Naive thymus-derived CD4-positive, alpha-beta T cell (primary cell): ENCODE results near the gene NUTM2F. TPM values are rescaled to one million over a fixed set of nuclear protein-coding genes. Genes with fewer than 3 reads are reported as not detected.
A peak's percentile ranks its signal among the peaks of the same experiment; 100 is the strongest.
"Not testable (repeated sequence)": the region's sequence is repeated elsewhere in the genome, so short reads cannot be mapped to it uniquely, and the experiment has no call there.

Source experiments
- ATAC-seq: fragments of 150-1000 bp; cut with Tn5 transposase; 2 replicates; pipeline ENCODE4 v1.10.0; 2021; ENCODE audit warnings: mild to moderate bottlenecking, moderate library complexity
- CTCF ChIA-PET: fragments of 350-600 bp; sonication (Branson Sonifier 250); formaldehyde crosslinking; loops from one replicate; lab custom pipeline; 2021; ENCODE audit warnings: antibody characterized with exemption; lab: Charles Lee
- POLR2A ChIA-PET: fragments of 350-600 bp; sonication (Branson Sonifier 250); formaldehyde crosslinking; loops from one replicate; lab custom pipeline; 2021; ENCODE audit warnings: antibody characterized with exemption, inconsistent platforms; lab: Charles Lee
- DNase-seq, 9 donors: peaks; one replicate each; pipeline versions ENCODE4 v3.0.0 to v3.0.0-alpha.2; 2020 to 2022; ENCODE audit warnings: mixed read lengths in 1 of 9
- H3K27ac ChIP-seq: one replicate; pipeline ENCODE4 v1.7.0; 2013; ENCODE audit warnings: mild to moderate bottlenecking, low read depth, low read length, moderate library complexity
- H3K27me3 ChIP-seq, 2 donors: one replicate each; pipeline ENCODE4 v1.7.0; 2013; ENCODE audit warnings: low read length in 2 of 2, mild to moderate bottlenecking in 2 of 2, moderate library complexity in 2 of 2; ENCODE audit not compliant: control insufficient read depth in 2 of 2, insufficient read depth in 2 of 2
- H3K36me3 ChIP-seq, 3 experiments: 1 replicate in 2 of 3; 2 replicates in 1 of 3; pipeline ENCODE4 v1.7.0; 2013; ENCODE audit warnings: low read length in 3 of 3, mild to moderate bottlenecking in 3 of 3, moderate library complexity in 1 of 3; ENCODE audit not compliant: insufficient read depth in 3 of 3, control insufficient read depth in 2 of 3
- H3K4me1 ChIP-seq, 2 donors: one replicate each; pipeline ENCODE4 v1.7.0; 2013; ENCODE audit warnings: low read length in 2 of 2, mild to moderate bottlenecking in 2 of 2, moderate library complexity in 1 of 2; ENCODE audit not compliant: control insufficient read depth in 2 of 2, insufficient read depth in 2 of 2
- H3K4me3 ChIP-seq: 2 replicates; pipeline ENCODE4 v1.7.0; 2013; ENCODE audit warnings: mild to moderate bottlenecking, low read length
- H3K9me3 ChIP-seq, 3 experiments: 1 replicate in 2 of 3; 2 replicates in 1 of 3; pipeline ENCODE4 v1.7.0; 2013; ENCODE audit warnings: low read length in 3 of 3; ENCODE audit not compliant: control insufficient read depth in 2 of 3
- H3K27ac Mint-ChIP-seq, 9 donors: one replicate each; pipeline ENCODE4 v1.8.0; 2020 to 2022; ENCODE audit warnings: mixed read lengths in 9 of 9, mild to moderate bottlenecking in 8 of 9, moderate library complexity in 5 of 9, inconsistent platforms in 2 of 9
- H3K27me3 Mint-ChIP-seq, 5 donors: one replicate each; pipeline ENCODE4 v1.8.0; 2021 to 2022; ENCODE audit warnings: mixed read lengths in 5 of 5, mild to moderate bottlenecking in 1 of 5
- H3K36me3 Mint-ChIP-seq, 5 donors: one replicate each; pipeline ENCODE4 v1.8.0; 2020 to 2022; ENCODE audit warnings: mixed read lengths in 5 of 5, mild to moderate bottlenecking in 3 of 5, inconsistent platforms in 1 of 5
- H3K4me1 Mint-ChIP-seq, 7 donors: one replicate each; pipeline ENCODE4 v1.8.0; 2020 to 2022; ENCODE audit warnings: mixed read lengths in 7 of 7, mild to moderate bottlenecking in 3 of 7, inconsistent platforms in 1 of 7
- H3K4me3 Mint-ChIP-seq, 10 donors: one replicate each; pipeline ENCODE4 v1.8.0; 2020 to 2022; ENCODE audit warnings: mild to moderate bottlenecking in 10 of 10, mixed read lengths in 10 of 10, moderate library complexity in 6 of 10, inconsistent platforms in 2 of 10
- H3K9me3 Mint-ChIP-seq, 11 donors: one replicate each; pipeline ENCODE4 v1.8.0; 2020 to 2022; ENCODE audit warnings: mixed read lengths in 11 of 11, mild to moderate bottlenecking in 4 of 11, inconsistent platforms in 1 of 11, moderate library complexity in 1 of 11
- intact Hi-C, 2 donors: fragments of 100-400 bp; cut with micrococcal nuclease; formaldehyde crosslinking; loops; one replicate each; pipeline ENCODE4 v1.15.1; 2023
- polyA plus RNA-seq, 2 donors: library from polyadenylated mRNA; unstranded; fragments of 300-500 nt; fragmentation: Illumina TruSeq; gene quantifications; one replicate each; pipeline ENCODE4 v1.2.3, GENCODE V29; 2021
- total RNA-seq, 6 experiments: library from RNA in 5 of 6; stranded (reverse) in 5 of 6; gene quantifications; 1 replicate in 5 of 6; 2 replicates in 1 of 6; pipeline ENCODE4 v1.2.3 and lab custom pipeline; 2021 to 2026

Gene NUTM2F, protein sequence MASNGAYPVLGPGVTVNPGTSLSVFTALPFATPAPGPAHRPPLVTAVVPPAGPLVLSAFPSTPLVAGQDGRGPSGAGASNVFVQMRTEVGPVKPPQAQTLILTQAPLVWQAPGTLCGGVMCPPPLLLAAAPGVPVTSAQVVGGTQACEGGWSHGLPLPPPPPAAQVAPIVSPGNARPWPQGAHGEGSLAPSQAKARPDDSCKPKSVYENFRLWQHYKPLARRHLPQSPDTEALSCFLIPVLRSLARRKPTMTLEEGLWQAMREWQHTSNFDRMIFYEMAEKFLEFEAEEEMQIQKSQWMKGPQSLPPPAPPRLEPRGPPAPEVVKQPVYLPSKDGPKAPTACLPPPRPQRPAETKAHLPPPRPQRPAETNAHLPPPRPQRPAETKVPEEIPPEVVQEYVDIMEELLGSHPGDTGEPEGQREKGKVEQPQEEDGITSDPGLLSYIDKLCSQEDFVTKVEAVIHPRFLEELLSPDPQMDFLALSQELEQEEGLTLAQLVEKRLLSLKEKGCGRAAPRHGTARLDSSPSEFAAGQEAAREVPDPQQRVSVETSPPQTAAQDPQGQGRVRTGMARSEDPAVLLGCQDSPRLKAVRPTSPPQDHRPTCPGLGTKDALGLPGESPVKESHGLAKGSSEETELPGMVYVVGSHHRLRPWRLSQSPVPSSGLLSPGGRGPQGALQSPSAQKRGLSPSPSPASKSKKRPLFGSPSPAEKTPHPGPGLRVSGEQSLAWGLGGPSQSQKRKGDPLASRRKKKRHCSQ
- not detected for total RNA-seq
- polyA plus RNA-seq: not detected
- not detected for total RNA-seq (lab: John Stamatoyannopoulos, UW)

GRCh38 chr9:94328544-94328943, at the start of gene NUTM2F:
NUTM2F (minus strand) TSS chr9:94328644; CDS start chr9:94328623, 21 bp downstream.
- CTCF ChIA-PET, H3K4me3 ChIP-seq, intact Hi-C loops, H3K27me3 ChIP-seq, H3K27ac ChIP-seq, H3K4me1 ChIP-seq, POLR2A ChIA-PET, H3K36me3 Mint-ChIP-seq, H3K9me3 Mint-ChIP-seq, H3K27me3 Mint-ChIP-seq, DNase-seq, ATAC-seq, H3K36me3 ChIP-seq, H3K27ac Mint-ChIP-seq, H3K4me1 Mint-ChIP-seq, H3K9me3 ChIP-seq: not testable (repeated sequence)
- H3K4me3 Mint-ChIP-seq: peak within 1 kb of the TSS in 1 of 10 donors; percentile 50

DNA sequence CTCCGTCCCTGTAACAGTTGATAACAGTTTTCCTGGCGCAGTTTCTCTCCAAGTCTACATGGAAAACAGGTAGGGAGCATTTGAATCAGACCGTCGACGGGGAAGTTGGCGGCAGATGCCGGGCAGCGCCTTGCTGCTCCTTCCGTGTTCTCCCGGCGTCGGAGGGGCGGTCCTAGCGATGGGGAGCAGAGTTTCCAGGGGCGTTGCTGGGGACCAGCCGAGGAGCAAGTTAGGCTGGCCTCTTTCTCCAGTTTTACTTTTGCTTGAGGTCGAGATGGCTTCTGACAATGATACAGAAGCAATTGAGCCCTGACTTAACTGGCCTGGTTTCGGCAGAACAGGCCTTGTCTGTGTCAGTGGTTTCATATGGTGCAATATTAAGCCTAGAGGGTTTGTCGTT, 46.8 kb upstream of the NUTM2F start:
- H3K36me3 Mint-ChIP-seq, H3K27me3 Mint-ChIP-seq, H3K9me3 ChIP-seq, H3K4me3 ChIP-seq, H3K4me1 ChIP-seq, H3K27me3 ChIP-seq, POLR2A ChIA-PET, CTCF ChIA-PET, H3K9me3 Mint-ChIP-seq, H3K36me3 ChIP-seq: not testable (repeated sequence)
- peak overlapping the region; percentile 61 for H3K27ac ChIP-seq
- ATAC-seq (peak; percentile 8), DNase-seq (peak in 1 of 9 donors; percentile 11)
- Mint-ChIP-seq H3K4me1 (peaks cover 0 to 20% (median 9%) of the 10 kb centered on the region in 7 donors), H3K4me3 (peak overlapping the region; percentile 83 to 91 (median 87)), H3K27ac (peak overlapping the region; percentile 59 to 93 (median 84))
- intact Hi-C loops: loop anchor here (2.0 to 10.0 kb wide), 2 partner anchors 208 to 210 kb away; no protein-coding TSS in a partner anchor

DNA sequence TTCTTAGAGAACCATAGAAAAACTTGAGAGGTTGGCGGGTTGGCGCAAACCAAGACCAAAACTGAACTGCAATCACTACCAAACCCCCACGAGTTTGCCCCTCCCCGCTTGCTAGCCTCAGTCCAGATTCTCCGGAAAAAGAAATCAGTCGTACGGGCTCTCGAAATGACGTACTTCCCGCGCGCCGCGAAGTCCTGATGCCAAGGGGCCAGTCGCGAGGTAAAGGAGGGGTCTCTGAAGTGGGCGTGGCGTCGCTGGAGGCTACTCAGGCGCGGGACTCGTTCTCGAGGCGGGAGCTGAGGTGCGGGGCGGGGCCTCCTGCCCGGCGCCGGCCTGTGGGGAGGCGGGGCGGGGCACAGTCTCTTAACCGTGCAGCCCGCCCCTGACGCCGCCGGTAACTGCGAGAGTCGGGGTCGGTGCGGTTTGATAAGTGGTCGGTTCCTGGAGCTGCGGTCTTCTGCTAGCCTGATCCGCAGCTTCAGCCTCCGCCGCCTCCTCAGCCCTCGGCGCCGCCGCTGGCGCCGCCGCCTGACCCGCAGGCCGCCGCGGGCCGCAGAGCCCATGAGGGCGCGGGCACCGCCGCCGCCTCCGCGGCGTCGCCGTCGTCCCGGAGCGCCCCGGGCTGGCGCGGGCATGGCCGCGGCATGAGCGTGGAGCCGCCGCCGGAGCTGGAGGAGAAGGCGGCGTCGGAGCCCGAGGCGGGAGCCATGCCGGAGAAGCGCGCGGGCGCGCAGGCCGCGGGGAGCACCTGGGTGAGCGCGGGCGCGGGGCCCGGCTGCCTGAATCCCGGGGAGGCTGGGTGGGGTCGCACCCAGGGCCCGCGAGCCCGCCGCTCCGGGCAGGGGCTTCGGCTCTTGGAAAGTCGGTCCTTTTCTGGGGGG, 46.0 kb upstream of the NUTM2F start:
- H3K9me3 Mint-ChIP-seq, H3K4me1 ChIP-seq, POLR2A ChIA-PET, CTCF ChIA-PET, H3K36me3 ChIP-seq, H3K27me3 Mint-ChIP-seq, H3K36me3 Mint-ChIP-seq, H3K9me3 ChIP-seq, H3K27me3 ChIP-seq: not testable (repeated sequence)
- intact Hi-C loops: loop anchor here (2.0 to 10.0 kb wide), 2 partner anchors 208 to 210 kb away; no protein-coding TSS in a partner anchor
- peak; percentile 99 for ATAC-seq
- peak overlapping the region; percentile 85 to 95 (median 92) for H3K4me3 Mint-ChIP-seq
- Histone ChIP-seq H3K27ac (peak overlapping the region; percentile 61), H3K4me3 (peak overlapping the region; percentile 42)
- DNase-seq: peak; percentile 75 to 91 (median 87)
- peak overlapping the region; percentile 85 to 95 (median 91) for H3K27ac Mint-ChIP-seq
- H3K4me1 Mint-ChIP-seq: peaks cover 0 to 20% (median 9%) of the 10 kb centered on the region in 7 donors

DNA sequence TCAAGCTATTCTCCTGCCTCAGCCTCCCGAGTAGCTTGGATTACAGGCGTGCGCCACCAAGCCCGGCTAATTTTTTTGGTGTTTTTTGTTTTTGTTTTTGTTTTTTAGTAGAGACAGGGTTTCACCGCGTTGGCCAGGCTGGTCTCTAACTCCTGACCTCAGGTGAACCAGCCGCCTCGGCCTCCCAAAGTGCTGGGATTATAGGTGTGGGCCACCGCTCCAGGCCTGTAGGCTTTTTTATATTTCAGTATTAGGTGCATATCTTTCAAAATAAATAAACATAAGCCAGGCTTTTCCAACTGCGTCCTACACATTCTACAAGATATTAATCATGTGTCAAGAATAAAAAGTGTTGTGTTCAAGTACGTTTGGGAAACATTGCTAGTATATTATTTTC, 45.3 kb upstream of the NUTM2F start:
- Mint-ChIP-seq H3K4me3 (peak overlapping the region; percentile 85 to 95 (median 92)), H3K4me1 (peaks cover 0 to 20% (median 9%) of the 10 kb centered on the region in 7 donors), H3K27ac (peak overlapping the region; percentile 85 to 95 (median 90))
- DNase-seq, H3K27me3 ChIP-seq, H3K4me1 ChIP-seq, ATAC-seq, CTCF ChIA-PET, H3K36me3 ChIP-seq, H3K9me3 Mint-ChIP-seq, H3K9me3 ChIP-seq, H3K36me3 Mint-ChIP-seq, H3K27me3 Mint-ChIP-seq, POLR2A ChIA-PET: not testable (repeated sequence)
- intact Hi-C loops: loop anchor here (2.0 to 10.0 kb wide), 2 partner anchors 207 to 209 kb away; no protein-coding TSS in a partner anchor
- Histone ChIP-seq H3K4me3 (peak overlapping the region; percentile 42), H3K27ac (peak overlapping the region; percentile 54)

DNA sequence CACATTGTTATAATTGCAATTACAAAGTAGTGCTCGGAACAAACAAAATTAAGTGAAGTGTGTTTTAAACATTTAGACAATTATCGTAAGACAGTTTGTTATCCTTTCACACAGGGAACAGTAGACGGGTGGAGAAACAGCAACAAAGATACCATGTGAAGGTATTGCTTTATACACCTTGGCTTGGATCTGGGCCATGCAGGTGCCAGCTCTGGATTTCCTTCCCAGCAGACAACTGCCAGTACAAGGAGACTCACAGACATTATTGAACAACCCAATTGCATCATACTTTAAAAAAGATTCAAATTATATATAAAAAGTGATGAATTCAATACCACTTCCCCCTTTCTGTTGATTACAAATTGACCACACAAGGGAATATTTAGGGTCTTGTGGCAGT, 41.8 kb upstream of the NUTM2F start:
- intact Hi-C loops: loop anchor here in 1 of 2 donors (10.0 kb wide), 1 partner anchor 205 kb away; no protein-coding TSS in a partner anchor

GRCh38 chr9:94364093-94364614, 35.7 kb upstream of the NUTM2F start:
- H3K4me1 Mint-ChIP-seq, H3K9me3 ChIP-seq, H3K27ac ChIP-seq, intact Hi-C loops, ATAC-seq, H3K36me3 ChIP-seq, H3K36me3 Mint-ChIP-seq, DNase-seq, CTCF ChIA-PET, POLR2A ChIA-PET, H3K27me3 ChIP-seq, H3K27ac Mint-ChIP-seq, H3K4me3 ChIP-seq, H3K27me3 Mint-ChIP-seq, H3K4me3 Mint-ChIP-seq, H3K4me1 ChIP-seq, H3K9me3 Mint-ChIP-seq: not testable (repeated sequence)

More for the DNA sequence above, 41.8 kb upstream of the NUTM2F start:
- H3K36me3 Mint-ChIP-seq, H3K9me3 ChIP-seq, H3K4me1 ChIP-seq, H3K27me3 ChIP-seq, H3K36me3 ChIP-seq, H3K27me3 Mint-ChIP-seq, DNase-seq, H3K4me3 ChIP-seq, H3K4me3 Mint-ChIP-seq, ATAC-seq, POLR2A ChIA-PET, H3K4me1 Mint-ChIP-seq, H3K27ac Mint-ChIP-seq, H3K9me3 Mint-ChIP-seq, H3K27ac ChIP-seq, CTCF ChIA-PET: not testable (repeated sequence)
